Left colon (tissue), 2 donors: ENCODE results near the gene CD8B2. TPM values are rescaled to one million over a fixed set of nuclear protein-coding genes. Genes with fewer than 3 reads are reported as not detected.
"Not testable (repeated sequence)": the region's sequence is repeated elsewhere in the genome, so short reads cannot be mapped to it uniquely, and the experiment has no call there.

Experiments
- ATAC-seq: fragments of 200-7000 bp; cut with Tn5 transposase; one replicate; pipeline ENCODE4 v1.9.1; 2020; ENCODE audit warnings: mild to moderate bottlenecking, moderate library complexity
- DNase-seq, 2 donors: peaks; one replicate each; pipeline ENCODE4 v3.0.0-alpha.2; 2020
- intact Hi-C, 2 donors: fragments of 100-400 bp; cut with DNase I in 1 of 2; cut with micrococcal nuclease in 1 of 2; formaldehyde crosslinking; loops; one replicate each; pipeline versions ENCODE4 v1.11.2 to v1.14.0; 2022; cut with DNase I, micrococcal nuclease
- total RNA-seq, 2 donors: library from RNA; stranded (reverse); fragmentation: NEBNext Ultra II Directional; extraction: Animal tissue kit (Norgen Biotek cat#: 25700); gene quantifications; one replicate each; pipeline ENCODE4 v1.2.1, GENCODE V29; 2021
- donor health status: DM: no; HTN: no; CAD: no.
- donor health status: DM: yes; HTN: yes; CAD: no.

Gene CD8B2
- total RNA-seq, 2 donors from 2014 or later, result 0.06 to 0.08 TPM

- DNase-seq, intact Hi-C loops, ATAC-seq: not testable (repeated sequence)
Measured at GRCh38 chr2:106509374-106509770, 22.2 kb downstream of the CD8B2 start.

DNA sequence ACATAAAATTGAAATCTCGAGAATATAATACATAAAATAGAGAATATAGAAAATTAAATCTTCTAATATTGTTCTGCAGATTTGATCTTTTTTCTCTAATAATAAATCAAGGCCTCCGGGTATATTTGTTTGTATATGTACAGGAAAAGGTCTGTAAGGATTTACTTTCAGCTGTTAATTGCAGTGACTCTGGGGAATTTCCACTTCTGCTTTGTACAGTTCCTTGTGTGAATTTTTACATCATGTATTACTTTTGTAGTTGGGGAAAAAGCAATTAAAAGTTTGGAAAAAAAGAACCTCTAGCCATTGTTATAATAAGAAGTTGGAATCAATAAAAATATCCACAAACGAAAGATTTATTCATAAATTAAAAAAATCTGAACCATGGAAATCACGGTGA is 23.6 kb downstream of the CD8B2 start:
- DNase-seq, ATAC-seq, intact Hi-C loops: not testable (repeated sequence)

DNA sequence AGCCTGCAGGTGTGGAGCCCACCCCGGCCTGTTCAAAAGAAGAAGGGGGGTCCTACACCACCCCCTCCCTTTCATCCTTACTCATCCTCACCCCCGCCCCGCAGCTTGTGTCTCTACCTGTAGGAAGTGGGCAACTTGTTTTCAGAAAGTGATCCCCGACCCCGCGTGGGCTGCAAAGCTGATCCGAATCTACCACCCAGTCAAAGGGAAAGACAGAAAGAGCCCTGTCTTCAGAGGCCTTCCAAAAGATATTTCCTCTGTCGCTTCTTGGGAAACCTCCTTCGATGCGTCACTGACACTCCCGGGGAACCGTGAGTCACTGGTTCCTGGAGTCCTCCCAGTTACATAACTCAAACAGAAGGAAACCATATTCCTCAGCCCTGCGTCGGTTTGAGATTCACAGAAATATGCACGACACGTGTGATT is 24.3 kb downstream of the CD8B2 start:
- ATAC-seq (peak; percentile 48), DNase-seq (peak; percentile 16 to 37)
- intact Hi-C loops, result not testable (repeated sequence)

DNA sequence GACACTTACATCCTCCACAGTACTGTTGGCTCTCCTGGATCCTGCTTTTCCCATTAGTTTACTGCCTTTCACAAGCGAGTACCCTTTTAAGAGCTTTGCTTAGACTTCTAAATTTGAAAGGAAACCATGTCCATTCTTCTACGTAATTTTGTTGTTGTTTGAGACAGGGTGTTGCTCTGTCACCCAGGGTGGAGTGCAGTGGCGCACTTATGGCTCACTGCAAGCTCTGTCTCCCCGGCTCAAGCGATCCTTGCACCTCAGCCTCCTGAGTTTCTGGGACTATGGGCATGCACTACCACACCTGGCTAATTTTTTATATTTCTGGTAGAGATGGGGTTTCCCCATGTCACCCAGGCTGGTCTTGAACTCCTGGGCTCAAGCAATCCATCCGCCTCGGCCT is 24.8 kb downstream of the CD8B2 start:
- intact Hi-C loops, DNase-seq, ATAC-seq: not testable (repeated sequence)

GRCh38 chr2:106513391-106513790 is 26.2 kb downstream of the CD8B2 start:
- intact Hi-C loops, ATAC-seq, DNase-seq: not testable (repeated sequence)

GRCh38 chr2:106514827-106515226 is 27.7 kb downstream of the CD8B2 start:
- DNase-seq, ATAC-seq, intact Hi-C loops: not testable (repeated sequence)

DNA sequence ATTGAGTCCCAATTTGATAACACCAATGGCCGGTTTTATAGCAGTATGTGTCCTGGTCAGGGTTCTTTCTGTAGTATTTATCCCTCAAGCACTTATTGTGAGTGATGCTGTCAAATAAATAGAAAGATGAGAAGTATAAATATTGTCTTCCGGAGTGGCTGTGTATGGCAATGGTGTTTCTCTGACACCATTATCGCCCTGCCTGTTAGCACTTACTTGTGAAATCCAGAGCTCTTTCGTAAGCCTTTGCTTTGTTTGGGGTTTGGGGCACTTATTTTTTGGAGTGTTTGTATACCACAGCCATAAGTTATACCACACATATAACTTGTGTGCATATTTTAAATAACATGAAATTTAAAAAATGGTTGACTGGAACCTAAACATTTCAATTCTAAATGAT is 29.3 kb downstream of the CD8B2 start:
- ATAC-seq (no peak), DNase-seq (no peak)
- intact Hi-C loops, result no loop called here

- DNase-seq (no peak), ATAC-seq (no peak)
- intact Hi-C loops, result no loop called here
Measured at GRCh38 chr2:106516864-106517263, 29.7 kb downstream of the CD8B2 start.

GRCh38 chr2:106517329-106517728 is 30.2 kb downstream of the CD8B2 start:
- intact Hi-C loops, result no loop called here
- DNase-seq (no peak), ATAC-seq (no peak)

GRCh38 chr2:106519767-106520166 is 32.6 kb downstream of the CD8B2 start:
- intact Hi-C loops, result no loop called here

DNA sequence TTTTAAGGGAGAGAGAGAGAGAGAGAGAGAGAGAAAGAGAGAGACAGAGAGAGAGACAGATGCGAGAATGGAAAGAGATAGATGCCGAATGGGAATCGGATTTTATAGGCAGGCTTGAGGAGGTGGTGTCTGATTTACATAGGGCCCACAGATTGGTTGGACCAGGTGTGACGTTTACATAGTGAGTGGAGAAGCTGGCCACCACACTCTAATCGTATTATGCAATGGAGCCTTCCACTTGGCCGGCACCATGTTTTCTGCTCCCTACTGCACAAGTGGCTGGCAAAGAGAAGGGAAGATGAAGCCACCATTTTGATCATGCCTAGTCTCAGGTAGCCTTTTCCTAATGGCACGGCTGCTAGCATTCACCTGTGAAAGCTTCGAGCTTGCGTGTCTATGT is 33.9 kb downstream of the CD8B2 start:
- ATAC-seq, result no peak
- intact Hi-C loops, result no loop called here
- no peak for DNase-seq

More at GRCh38 chr2:106519767-106520166, 32.6 kb downstream of the CD8B2 start:
- ATAC-seq, result no peak
- no peak for DNase-seq

GRCh38 chr2:106523976-106524665 is 37.0 kb downstream of the CD8B2 start:
- ATAC-seq, result no peak
- intact Hi-C loops, result no loop called here
- no peak for DNase-seq

GRCh38 chr2:106530866-106531265 is 43.7 kb downstream of the CD8B2 start:
- DNase-seq (no peak), ATAC-seq (no peak)
- intact Hi-C loops, result no loop called here

GRCh38 chr2:106531676-106532214 is 44.6 kb downstream of the CD8B2 start:
- ATAC-seq (no peak), DNase-seq (no peak)
- intact Hi-C loops, result no loop called here

GRCh38 chr2:106532236-106532635 is 45.1 kb downstream of the CD8B2 start:
- intact Hi-C loops, result no loop called here
- DNase-seq, result no peak
- ATAC-seq, result no peak

GRCh38 chr2:106534471-106534870 is 47.3 kb downstream of the CD8B2 start:
- intact Hi-C loops, result no loop called here
- no peak for DNase-seq
- no peak for ATAC-seq

- ATAC-seq (no peak), DNase-seq (no peak)
- intact Hi-C loops, result no loop called here
Measured at GRCh38 chr2:106536490-106536889, 49.3 kb downstream of the CD8B2 start.

DNA sequence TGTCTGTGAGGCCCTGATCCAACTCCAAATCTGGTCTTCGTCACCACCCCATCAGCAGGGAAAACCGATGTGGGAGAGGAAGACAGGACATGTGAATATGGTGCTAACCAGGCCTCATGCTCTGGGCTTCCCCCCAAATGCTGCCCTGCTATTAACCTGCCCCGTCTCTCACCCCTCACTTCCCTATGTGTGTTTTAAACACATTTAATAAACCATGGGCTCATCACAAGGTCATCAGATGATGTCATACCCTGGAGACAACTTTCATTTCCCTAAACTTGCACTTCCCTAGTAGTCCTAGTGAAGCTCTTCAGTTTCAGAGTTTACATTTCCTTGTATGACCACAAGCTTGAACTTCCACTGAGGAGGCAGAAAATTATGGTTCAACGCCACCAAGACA is 49.9 kb downstream of the CD8B2 start:
- intact Hi-C loops, result no loop called here
- ATAC-seq (peak; percentile 25), DNase-seq (peak in 1 of 2 donors; percentile 7)

GRCh38 chr2:106537791-106538191 is 50.6 kb downstream of the CD8B2 start:
- no peak for DNase-seq
- intact Hi-C loops, result no loop called here
- no peak for ATAC-seq

GRCh38 chr2:106540886-106541285 is 53.7 kb downstream of the CD8B2 start:
- no peak for ATAC-seq
- intact Hi-C loops, result loop anchor here in 1 of 2 donors (10.0 kb wide), 1 partner anchor 436 kb away; no protein-coding TSS in a partner anchor
- no peak for DNase-seq
